GM23338 (cell line): ENCODE measurements around the gene MRPS16.

ENCODE experiments used
- CREB1 ChIP-seq: fragments of 250-450 bp; sonication (Bioruptor Pico); IDR thresholded peaks from 2 replicates; pipeline ENCODE4 v1.5.0; 2020; ENCODE audit warnings: low read depth, mild to moderate bottlenecking, moderate library complexity
- EZH2 ChIP-seq: fragments of 200-600 bp; sonication (generic); IDR thresholded peaks from one replicate; pipeline ENCODE4 v1.8.0; 2017; ENCODE audit warnings: antibody characterized with exemption, mild to moderate bottlenecking, low read depth; ENCODE audit not compliant: unreplicated experiment
- EZH2phosphoT487 ChIP-seq: fragments of 200-600 bp; sonication (generic); IDR thresholded peaks from one replicate; pipeline ENCODE4 v1.8.1; 2018; ENCODE audit warnings: antibody characterized with exemption; ENCODE audit not compliant: unreplicated experiment
- JUNB ChIP-seq: IDR thresholded peaks from one replicate; pipeline ENCODE4 v1.6.1; 2016; ENCODE audit warnings: antibody characterized with exemption; ENCODE audit not compliant: unreplicated experiment
- POLR2AphosphoS5 ChIP-seq: IDR thresholded peaks from 2 replicates; pipeline ENCODE4 v1.6.1; 2016; ENCODE audit warnings: antibody characterized with exemption, low read depth
- REST ChIP-seq: IDR thresholded peaks from one replicate; pipeline ENCODE4 v1.6.1; 2018; ENCODE audit warnings: antibody characterized with exemption; ENCODE audit not compliant: unreplicated experiment
- ZNF114 ChIP-seq: fragments of 250-450 bp; sonication (Bioruptor Pico); IDR thresholded peaks from 2 replicates; pipeline ENCODE4 v1.5.0; 2020; ENCODE audit warnings: mild to moderate bottlenecking, moderate library complexity
- TF ChIP-seq, protein P1 (sequence below), 2 experiments: fragments of 200-600 bp in 1 of 2; sonication (generic) in 1 of 2; conservative IDR thresholded peaks; 2 replicates each; pipeline versions ENCODE4 v1.5.1 to v1.6.1; 2016 to 2017; ENCODE audit warnings: antibody characterized with exemption in 2 of 2, low read depth in 2 of 2, mild to moderate bottlenecking in 2 of 2, moderate library complexity in 1 of 2

DNA sequence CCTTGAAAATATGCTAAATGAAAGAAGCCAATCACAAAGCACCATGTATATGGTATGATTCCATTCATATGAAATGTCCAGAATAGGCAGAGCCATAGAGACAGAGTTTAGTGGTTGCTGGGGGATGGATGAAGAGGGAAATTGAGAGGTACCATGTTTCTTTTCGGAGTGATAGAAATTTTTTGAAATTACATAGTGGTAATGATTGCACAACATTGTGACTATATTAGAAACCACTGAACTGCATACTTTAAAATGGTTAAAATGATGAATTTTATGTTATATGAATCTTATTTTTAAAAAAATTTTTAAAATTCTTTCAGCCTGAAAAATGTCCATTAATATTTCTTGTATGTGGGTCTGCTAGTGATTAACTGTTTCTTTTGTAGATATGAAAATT lies 31.5 kb downstream of the MRPS16 start:
- TF ChIP-seq, protein P1, sequence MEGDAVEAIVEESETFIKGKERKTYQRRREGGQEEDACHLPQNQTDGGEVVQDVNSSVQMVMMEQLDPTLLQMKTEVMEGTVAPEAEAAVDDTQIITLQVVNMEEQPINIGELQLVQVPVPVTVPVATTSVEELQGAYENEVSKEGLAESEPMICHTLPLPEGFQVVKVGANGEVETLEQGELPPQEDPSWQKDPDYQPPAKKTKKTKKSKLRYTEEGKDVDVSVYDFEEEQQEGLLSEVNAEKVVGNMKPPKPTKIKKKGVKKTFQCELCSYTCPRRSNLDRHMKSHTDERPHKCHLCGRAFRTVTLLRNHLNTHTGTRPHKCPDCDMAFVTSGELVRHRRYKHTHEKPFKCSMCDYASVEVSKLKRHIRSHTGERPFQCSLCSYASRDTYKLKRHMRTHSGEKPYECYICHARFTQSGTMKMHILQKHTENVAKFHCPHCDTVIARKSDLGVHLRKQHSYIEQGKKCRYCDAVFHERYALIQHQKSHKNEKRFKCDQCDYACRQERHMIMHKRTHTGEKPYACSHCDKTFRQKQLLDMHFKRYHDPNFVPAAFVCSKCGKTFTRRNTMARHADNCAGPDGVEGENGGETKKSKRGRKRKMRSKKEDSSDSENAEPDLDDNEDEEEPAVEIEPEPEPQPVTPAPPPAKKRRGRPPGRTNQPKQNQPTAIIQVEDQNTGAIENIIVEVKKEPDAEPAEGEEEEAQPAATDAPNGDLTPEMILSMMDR (conservative IDR thresholded peaks at IDR 0.05; ENCODE audit: low read depth in 2 of 2) = no peak
- no peak for TF ChIP-seq CREB1 (CRISPR knock-in tag)
- TF ChIP-seq POLR2AphosphoS5 = no peak
- TF ChIP-seq REST = no peak
- TF ChIP-seq EZH2phosphoT487 = no peak
- TF ChIP-seq ZNF114 = no peak
- no peak for TF ChIP-seq JUNB
- no peak for TF ChIP-seq EZH2
